Panc1 (cell line): ENCODE measurements around the gene ENPP1. TPM values are rescaled to one million over a fixed set of nuclear protein-coding genes. Genes with fewer than 3 reads are reported as not detected.

ENCODE experiments used
- ATAC-seq: fragments of 200-7000 bp; cut with Tn5 transposase; 2 replicates; pipeline ENCODE4 v1.9.1; 2020; ENCODE audit warnings: mild to moderate bottlenecking, moderate library complexity
- BruUV-seq: library from RNA; stranded (reverse); fragments of 400-500 nt; replicated peaks from 2 replicates; lab custom pipeline; 2021; lab: Mats Ljungman, UMichigan
- CTCF ChIA-PET: fragments of 300-600 bp; sonication (Branson Sonifier 250); formaldehyde crosslinking; loops from one replicate; lab custom pipeline; 2022; ENCODE audit warnings: antibody characterized with exemption; lab: Charles Lee
- POLR2A ChIA-PET: fragments of 300-600 bp; sonication (Branson Sonifier 250); formaldehyde crosslinking; loops from one replicate; lab custom pipeline; 2022; ENCODE audit warnings: antibody characterized with exemption; lab: Charles Lee
- DNase-seq: peaks from one replicate; pipeline ENCODE4 v3.0.0-alpha.2; 2010; ENCODE audit warnings: low read depth, low spot score
- H3K27ac ChIP-seq: 2 replicates; pipeline ENCODE4 v1.5.1; 2011; ENCODE audit warnings: mild to moderate bottlenecking, low read length, inconsistent platforms
- H3K27me3 ChIP-seq: fragments of 200-500 bp; sonication (Bioruptor generic); 2 replicates; pipeline ENCODE4 v1.6.0; 2014; ENCODE audit warnings: low read length, inconsistent platforms; ENCODE audit not compliant: control insufficient read depth, insufficient read depth
- H3K36me3 ChIP-seq: fragments of 200-500 bp; sonication (Bioruptor generic); 2 replicates; pipeline ENCODE4 v1.5.1; 2014; ENCODE audit warnings: inconsistent platforms, mild to moderate bottlenecking, low read length, moderate library complexity; ENCODE audit not compliant: control insufficient read depth, insufficient read depth
- H3K4me1 ChIP-seq: 2 replicates; pipeline ENCODE4 v1.5.1; 2011; ENCODE audit warnings: inconsistent platforms, mild to moderate bottlenecking, low read length, moderate library complexity; ENCODE audit not compliant: control insufficient read depth, insufficient read depth
- H3K4me3 ChIP-seq, 2 experiments: 2 replicates each; pipeline ENCODE4 v1.5.1; 2011 to 2012; ENCODE audit warnings: low read depth in 2 of 2, low read length in 2 of 2, mild to moderate bottlenecking in 2 of 2, inconsistent platforms in 1 of 2, moderate library complexity in 1 of 2
- H3K9me3 ChIP-seq: fragments of 200-500 bp; sonication (Bioruptor generic); 2 replicates; pipeline ENCODE4 v1.5.1; 2014; ENCODE audit warnings: low read depth, mild to moderate bottlenecking, inconsistent platforms, low read length, moderate library complexity; ENCODE audit not compliant: control insufficient read depth, insufficient read depth
- SIN3A ChIP-seq: IDR thresholded peaks from 2 replicates; pipeline ENCODE4 v1.6.1; 2012; ENCODE audit warnings: low read depth, mild to moderate bottlenecking, low read length, moderate library complexity, borderline replicate concordance; ENCODE audit not compliant: insufficient read depth
- TCF7L2 ChIP-seq: IDR thresholded peaks from 2 replicates; pipeline ENCODE4 v1.6.1; 2011; ENCODE audit warnings: mild to moderate bottlenecking, low read depth, low read length, inconsistent platforms
- in situ Hi-C: cut with HindIII; loops from 2 replicates; pipeline ENCODE4 v1.10.0; 2016; ENCODE audit warnings: low sequenced_read_pairs, low pct_unique_long_range_greater_than_20kb
- intact Hi-C: fragments of 100-400 bp; cut with micrococcal nuclease; formaldehyde crosslinking; loops from one replicate; pipeline ENCODE4 v1.10.0; 2022; ENCODE audit not compliant: unreplicated experiment
- total RNA-seq: library from RNA; stranded (reverse); gene quantifications from one replicate; pipeline ENCODE4 v1.2.1, GENCODE V29; 2021; ENCODE audit not compliant: unreplicated experiment
- TF ChIP-seq, protein P1 (sequence below), 2 experiments: IDR thresholded peaks; 2 replicates each; pipeline ENCODE4 v1.6.1; 2011 to 2012; ENCODE audit warnings: low read depth in 2 of 2, control low read depth in 1 of 2, low read length in 1 of 2, mild to moderate bottlenecking in 1 of 2, moderate library complexity in 1 of 2; ENCODE audit not compliant: insufficient read depth in 1 of 2
- TF ChIP-seq, protein P2 (sequence below): fragments of 450-650 bp; IDR thresholded peaks from 2 replicates; pipeline ENCODE4 v1.5.1; 2017; ENCODE audit warnings: mild to moderate bottlenecking

ENPP1 gene
- total RNA-seq, 1 experiment from 2014 or later = 6.8 TPM

DNA sequence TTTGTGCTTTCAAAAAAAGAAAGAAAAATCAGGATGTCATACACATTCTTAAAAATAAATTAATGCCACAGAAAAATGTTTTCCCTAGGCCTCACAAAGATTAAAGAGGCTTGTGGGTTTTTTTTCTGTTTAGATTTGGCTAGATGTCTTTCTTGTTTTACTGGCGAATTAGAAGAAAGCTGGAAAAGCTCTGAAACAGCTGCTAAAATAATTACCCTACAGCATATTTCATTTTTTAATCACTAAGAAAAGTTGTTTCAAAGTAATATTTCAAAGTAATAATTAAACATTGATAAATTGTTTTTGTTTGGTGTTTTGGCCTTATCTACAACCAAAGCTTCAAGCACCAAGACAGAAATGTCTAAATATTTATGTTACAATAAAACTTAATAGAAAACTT lies 3.7 kb upstream of the ENPP1 start:
- Histone ChIP-seq H3K9me3 (peaks cover under 1% of the 10 kb centered on the region; the same call in 1 of the 2 replicates), H3K4me3 (no peak overlapping the region), H3K27me3 (peaks cover 4% of the 10 kb centered on the region), H3K27ac (no peak overlapping the region), H3K36me3 (no peaks in the 10 kb centered on the region; the same call in 1 of the 2 replicates), H3K4me1 (peaks cover 5% of the 10 kb centered on the region; the same call in 1 of the 2 replicates)
- ChIA-PET CTCF (no interaction called here), POLR2A (no interaction called here)
- TF ChIP-seq SIN3A = no peak
- TF ChIP-seq, protein P1, sequence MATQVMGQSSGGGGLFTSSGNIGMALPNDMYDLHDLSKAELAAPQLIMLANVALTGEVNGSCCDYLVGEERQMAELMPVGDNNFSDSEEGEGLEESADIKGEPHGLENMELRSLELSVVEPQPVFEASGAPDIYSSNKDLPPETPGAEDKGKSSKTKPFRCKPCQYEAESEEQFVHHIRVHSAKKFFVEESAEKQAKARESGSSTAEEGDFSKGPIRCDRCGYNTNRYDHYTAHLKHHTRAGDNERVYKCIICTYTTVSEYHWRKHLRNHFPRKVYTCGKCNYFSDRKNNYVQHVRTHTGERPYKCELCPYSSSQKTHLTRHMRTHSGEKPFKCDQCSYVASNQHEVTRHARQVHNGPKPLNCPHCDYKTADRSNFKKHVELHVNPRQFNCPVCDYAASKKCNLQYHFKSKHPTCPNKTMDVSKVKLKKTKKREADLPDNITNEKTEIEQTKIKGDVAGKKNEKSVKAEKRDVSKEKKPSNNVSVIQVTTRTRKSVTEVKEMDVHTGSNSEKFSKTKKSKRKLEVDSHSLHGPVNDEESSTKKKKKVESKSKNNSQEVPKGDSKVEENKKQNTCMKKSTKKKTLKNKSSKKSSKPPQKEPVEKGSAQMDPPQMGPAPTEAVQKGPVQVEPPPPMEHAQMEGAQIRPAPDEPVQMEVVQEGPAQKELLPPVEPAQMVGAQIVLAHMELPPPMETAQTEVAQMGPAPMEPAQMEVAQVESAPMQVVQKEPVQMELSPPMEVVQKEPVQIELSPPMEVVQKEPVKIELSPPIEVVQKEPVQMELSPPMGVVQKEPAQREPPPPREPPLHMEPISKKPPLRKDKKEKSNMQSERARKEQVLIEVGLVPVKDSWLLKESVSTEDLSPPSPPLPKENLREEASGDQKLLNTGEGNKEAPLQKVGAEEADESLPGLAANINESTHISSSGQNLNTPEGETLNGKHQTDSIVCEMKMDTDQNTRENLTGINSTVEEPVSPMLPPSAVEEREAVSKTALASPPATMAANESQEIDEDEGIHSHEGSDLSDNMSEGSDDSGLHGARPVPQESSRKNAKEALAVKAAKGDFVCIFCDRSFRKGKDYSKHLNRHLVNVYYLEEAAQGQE (IDR thresholded peaks at IDR 0.05; ENCODE audit: insufficient read depth in 1 of 2, low read depth in 2 of 2, low read length in 1 of 2) = no peak
- TF ChIP-seq, protein P2, sequence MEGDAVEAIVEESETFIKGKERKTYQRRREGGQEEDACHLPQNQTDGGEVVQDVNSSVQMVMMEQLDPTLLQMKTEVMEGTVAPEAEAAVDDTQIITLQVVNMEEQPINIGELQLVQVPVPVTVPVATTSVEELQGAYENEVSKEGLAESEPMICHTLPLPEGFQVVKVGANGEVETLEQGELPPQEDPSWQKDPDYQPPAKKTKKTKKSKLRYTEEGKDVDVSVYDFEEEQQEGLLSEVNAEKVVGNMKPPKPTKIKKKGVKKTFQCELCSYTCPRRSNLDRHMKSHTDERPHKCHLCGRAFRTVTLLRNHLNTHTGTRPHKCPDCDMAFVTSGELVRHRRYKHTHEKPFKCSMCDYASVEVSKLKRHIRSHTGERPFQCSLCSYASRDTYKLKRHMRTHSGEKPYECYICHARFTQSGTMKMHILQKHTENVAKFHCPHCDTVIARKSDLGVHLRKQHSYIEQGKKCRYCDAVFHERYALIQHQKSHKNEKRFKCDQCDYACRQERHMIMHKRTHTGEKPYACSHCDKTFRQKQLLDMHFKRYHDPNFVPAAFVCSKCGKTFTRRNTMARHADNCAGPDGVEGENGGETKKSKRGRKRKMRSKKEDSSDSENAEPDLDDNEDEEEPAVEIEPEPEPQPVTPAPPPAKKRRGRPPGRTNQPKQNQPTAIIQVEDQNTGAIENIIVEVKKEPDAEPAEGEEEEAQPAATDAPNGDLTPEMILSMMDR = no peak
- in situ Hi-C loops = no loop called here
- no TSS peak for BruUV-seq
- DNase-seq = no peak
- intact Hi-C loops = loop anchor here (10.0 kb wide), 1 partner anchor 109 kb away; no protein-coding TSS in a partner anchor
- no peak for ATAC-seq

DNA sequence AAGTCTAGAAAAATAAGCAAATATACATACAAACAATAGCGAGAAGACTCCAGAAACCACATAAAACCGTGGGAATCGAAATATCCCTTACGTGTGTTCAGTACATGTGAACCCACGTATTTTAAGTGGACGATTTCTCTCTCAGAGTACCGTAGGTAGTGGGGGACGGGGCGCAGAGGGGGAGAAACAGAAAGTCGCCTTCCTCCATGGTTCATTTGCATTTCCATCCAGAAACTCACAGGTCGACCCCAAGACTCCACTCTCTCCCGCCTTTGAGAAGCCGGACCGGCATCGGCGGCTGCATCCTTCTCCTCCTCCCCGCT lies 538 bp upstream of the ENPP1 start:
- no peak for TF ChIP-seq TCF7L2
- TF ChIP-seq, protein P2 = peak; percentile 38; the same call in 1 of the 2 replicates
- in situ Hi-C loops = no loop called here

More for the DNA sequence above, 538 bp upstream of the ENPP1 start:
- Histone ChIP-seq H3K4me1 (peaks cover 5% of the 10 kb centered on the region; the same call in 1 of the 2 replicates), H3K27ac (no peak overlapping the region), H3K36me3 (no peaks in the 10 kb centered on the region; the same call in 1 of the 2 replicates), H3K27me3 (peaks cover 4% of the 10 kb centered on the region), H3K4me3 (peak overlapping the region; percentile 53 to 81), H3K9me3 (no peaks in the 10 kb centered on the region)
- BruUV-seq = no TSS peak
- intact Hi-C loops = loop anchor here (10.0 kb wide), 1 partner anchor 112 kb away; no protein-coding TSS in a partner anchor
- CTCF ChIA-PET = no interaction called here
- ATAC-seq = 0 out of 2 replicates have a peak, but pooled peaks have one; percentile 2
- POLR2A ChIA-PET = no interaction called here
- DNase-seq = no peak
